ENCODE measurements around the gene KASH5.

DNA sequence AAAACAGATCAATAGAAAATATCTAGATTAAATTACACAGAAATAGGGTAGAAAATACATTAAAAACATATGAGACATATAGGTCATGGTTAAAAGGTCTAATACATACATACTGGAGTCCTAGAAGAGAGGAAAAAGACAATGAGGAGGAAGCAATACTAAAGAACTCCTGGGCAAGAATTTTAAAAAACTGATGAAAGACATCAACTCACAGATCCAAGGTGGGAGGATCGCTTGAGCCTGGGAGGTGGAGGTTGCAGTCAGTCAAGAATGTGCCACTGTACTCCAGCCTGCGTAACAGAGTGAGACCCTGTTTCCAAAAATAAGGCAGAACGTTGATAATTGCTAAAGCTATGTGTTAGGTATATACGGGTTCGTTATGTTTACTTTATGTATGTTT lies 5.4 kb upstream of the KASH5 start:
- TF ChIP-seq ELK1 (IDR thresholded peaks at IDR 0.05; ENCODE audit: low read depth, low read length), result no peak
- TF ChIP-seq, protein P1, sequence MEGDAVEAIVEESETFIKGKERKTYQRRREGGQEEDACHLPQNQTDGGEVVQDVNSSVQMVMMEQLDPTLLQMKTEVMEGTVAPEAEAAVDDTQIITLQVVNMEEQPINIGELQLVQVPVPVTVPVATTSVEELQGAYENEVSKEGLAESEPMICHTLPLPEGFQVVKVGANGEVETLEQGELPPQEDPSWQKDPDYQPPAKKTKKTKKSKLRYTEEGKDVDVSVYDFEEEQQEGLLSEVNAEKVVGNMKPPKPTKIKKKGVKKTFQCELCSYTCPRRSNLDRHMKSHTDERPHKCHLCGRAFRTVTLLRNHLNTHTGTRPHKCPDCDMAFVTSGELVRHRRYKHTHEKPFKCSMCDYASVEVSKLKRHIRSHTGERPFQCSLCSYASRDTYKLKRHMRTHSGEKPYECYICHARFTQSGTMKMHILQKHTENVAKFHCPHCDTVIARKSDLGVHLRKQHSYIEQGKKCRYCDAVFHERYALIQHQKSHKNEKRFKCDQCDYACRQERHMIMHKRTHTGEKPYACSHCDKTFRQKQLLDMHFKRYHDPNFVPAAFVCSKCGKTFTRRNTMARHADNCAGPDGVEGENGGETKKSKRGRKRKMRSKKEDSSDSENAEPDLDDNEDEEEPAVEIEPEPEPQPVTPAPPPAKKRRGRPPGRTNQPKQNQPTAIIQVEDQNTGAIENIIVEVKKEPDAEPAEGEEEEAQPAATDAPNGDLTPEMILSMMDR (IDR thresholded peaks at IDR 0.05), result no peak
- no peak for TF ChIP-seq PHF8 (IDR thresholded peaks at IDR 0.05; ENCODE audit: borderline replicate concordance, low read depth)
- TF ChIP-seq MYC (IDR thresholded peaks at IDR 0.05; ENCODE audit: borderline replicate concordance, low read length), result no peak
- TF ChIP-seq PBX3 (IDR thresholded peaks at IDR 0.05), result no peak
- TF ChIP-seq, protein P2, sequence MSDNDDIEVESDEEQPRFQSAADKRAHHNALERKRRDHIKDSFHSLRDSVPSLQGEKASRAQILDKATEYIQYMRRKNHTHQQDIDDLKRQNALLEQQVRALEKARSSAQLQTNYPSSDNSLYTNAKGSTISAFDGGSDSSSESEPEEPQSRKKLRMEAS (IDR thresholded peaks at IDR 0.05), result no peak
- no peak for TF ChIP-seq RCOR1 (IDR thresholded peaks at IDR 0.05; ENCODE audit: low read depth, low read length)
- no peak for TF ChIP-seq POLR2AphosphoS2 (conservative IDR thresholded peaks at IDR 0.05; ENCODE audit: low read length)
- no peak for TF ChIP-seq BHLHE40 (IDR thresholded peaks at IDR 0.05; ENCODE audit: low read depth, low read length)
- no peak for TF ChIP-seq SMC3 (IDR thresholded peaks at IDR 0.05)
- no peak for TF ChIP-seq USF2 (IDR thresholded peaks at IDR 0.05)
- no peak for TF ChIP-seq POLR2A (IDR thresholded peaks at IDR 0.05; ENCODE audit: low read length)

Measured in A549 (cell line).